Measurements from ENCODE around the gene FBXO39. TPM values are rescaled to one million over a fixed set of nuclear protein-coding genes. Genes with fewer than 3 reads are reported as not detected.
A peak's percentile ranks its signal among the peaks of the same experiment; 100 is the strongest.

Gene FBXO39
- polyA plus RNA-seq, 2 of the 4 experiments (the other 2 are of a cell fraction): not detected

GRCh38 chr17:6780001-6780400, 4.0 kb downstream of the FBXO39 start:
- ChIA-PET CTCF (interaction anchor here (0.7 to 1.6 kb wide), 3 partner anchors 11 to 358 kb away, joined by 3 to 6 read pairs (median 4); no protein-coding TSS in a partner anchor), POLR2A (no interaction called here)
- no peak for DNase-seq (ENCODE audit: low read depth in 1 of 2, low spot score in 1 of 2)
- whole genome bisulfite sequencing (ENCODE audit: missing lambda C conversion rate): 18% methylated on average over 8 of the region's 8 CpGs
- FAIRE-seq: no peak
- TF ChIP-seq, protein P1, sequence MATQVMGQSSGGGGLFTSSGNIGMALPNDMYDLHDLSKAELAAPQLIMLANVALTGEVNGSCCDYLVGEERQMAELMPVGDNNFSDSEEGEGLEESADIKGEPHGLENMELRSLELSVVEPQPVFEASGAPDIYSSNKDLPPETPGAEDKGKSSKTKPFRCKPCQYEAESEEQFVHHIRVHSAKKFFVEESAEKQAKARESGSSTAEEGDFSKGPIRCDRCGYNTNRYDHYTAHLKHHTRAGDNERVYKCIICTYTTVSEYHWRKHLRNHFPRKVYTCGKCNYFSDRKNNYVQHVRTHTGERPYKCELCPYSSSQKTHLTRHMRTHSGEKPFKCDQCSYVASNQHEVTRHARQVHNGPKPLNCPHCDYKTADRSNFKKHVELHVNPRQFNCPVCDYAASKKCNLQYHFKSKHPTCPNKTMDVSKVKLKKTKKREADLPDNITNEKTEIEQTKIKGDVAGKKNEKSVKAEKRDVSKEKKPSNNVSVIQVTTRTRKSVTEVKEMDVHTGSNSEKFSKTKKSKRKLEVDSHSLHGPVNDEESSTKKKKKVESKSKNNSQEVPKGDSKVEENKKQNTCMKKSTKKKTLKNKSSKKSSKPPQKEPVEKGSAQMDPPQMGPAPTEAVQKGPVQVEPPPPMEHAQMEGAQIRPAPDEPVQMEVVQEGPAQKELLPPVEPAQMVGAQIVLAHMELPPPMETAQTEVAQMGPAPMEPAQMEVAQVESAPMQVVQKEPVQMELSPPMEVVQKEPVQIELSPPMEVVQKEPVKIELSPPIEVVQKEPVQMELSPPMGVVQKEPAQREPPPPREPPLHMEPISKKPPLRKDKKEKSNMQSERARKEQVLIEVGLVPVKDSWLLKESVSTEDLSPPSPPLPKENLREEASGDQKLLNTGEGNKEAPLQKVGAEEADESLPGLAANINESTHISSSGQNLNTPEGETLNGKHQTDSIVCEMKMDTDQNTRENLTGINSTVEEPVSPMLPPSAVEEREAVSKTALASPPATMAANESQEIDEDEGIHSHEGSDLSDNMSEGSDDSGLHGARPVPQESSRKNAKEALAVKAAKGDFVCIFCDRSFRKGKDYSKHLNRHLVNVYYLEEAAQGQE (IDR thresholded peaks at IDR 0.05): no peak
- TF ChIP-seq CEBPB (IDR thresholded peaks at IDR 0.05) (no peak), GATA3 (IDR thresholded peaks at IDR 0.05; ENCODE audit: borderline replicate concordance) (no peak), PHF8 (IDR thresholded peaks at IDR 0.05; ENCODE audit: borderline replicate concordance, low read depth) (no peak), CHD2 (IDR thresholded peaks at IDR 0.05; ENCODE audit: low read length, partially characterized antibody) (no peak)
- ATAC-seq: no peak
- Histone ChIP-seq H3K4me3 (no peak overlapping the region), H3K9me3 (peaks cover 7% of the 10 kb centered on the region), H3K27ac (no peak overlapping the region), H3K4me2 (no peak overlapping the region), H3K4me1 (no peaks in the 10 kb centered on the region)

DNA sequence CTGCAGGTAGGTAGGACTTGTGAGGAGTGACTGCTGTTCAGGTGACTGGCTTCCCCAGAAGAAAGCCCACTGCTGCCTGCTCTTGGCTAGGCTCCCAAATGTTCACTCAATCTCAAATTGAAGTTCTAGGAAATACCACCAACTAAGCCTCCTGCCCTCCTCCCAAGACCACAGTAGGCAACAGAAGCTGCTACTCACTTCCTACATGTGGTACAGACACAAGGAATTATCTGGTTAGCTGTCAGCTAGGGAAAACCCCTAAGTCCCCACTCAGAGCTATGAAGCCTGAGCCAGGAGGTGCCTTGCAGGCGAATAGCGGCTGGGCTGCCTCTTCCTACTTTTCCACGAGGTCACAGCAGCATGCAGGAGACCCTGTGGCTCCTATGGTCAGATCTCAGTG, 4.9 kb downstream of the FBXO39 start:
- TF ChIP-seq TFCP2L1 (CRISPR knock-in tag; IDR thresholded peaks at IDR 0.05) (no peak), KDM5A (IDR thresholded peaks at IDR 0.05) (no peak)
- TF ChIP-seq, protein P1 (IDR thresholded peaks at IDR 0.05): no peak
- TF ChIP-seq, protein P2, sequence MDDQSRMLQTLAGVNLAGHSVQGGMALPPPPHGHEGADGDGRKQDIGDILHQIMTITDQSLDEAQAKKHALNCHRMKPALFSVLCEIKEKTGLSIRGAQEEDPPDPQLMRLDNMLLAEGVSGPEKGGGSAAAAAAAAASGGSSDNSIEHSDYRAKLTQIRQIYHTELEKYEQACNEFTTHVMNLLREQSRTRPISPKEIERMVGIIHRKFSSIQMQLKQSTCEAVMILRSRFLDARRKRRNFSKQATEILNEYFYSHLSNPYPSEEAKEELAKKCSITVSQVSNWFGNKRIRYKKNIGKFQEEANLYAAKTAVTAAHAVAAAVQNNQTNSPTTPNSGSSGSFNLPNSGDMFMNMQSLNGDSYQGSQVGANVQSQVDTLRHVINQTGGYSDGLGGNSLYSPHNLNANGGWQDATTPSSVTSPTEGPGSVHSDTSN (IDR thresholded peaks at IDR 0.05): no peak
- ChIA-PET POLR2A (no interaction called here), CTCF (interaction anchor here (1.6 kb wide), 1 partner anchor 10 kb away, joined by 6 read pairs; no protein-coding TSS in a partner anchor)
- Histone ChIP-seq H3K4me3 (no peak overlapping the region), H3K9me3 (peaks cover 7% of the 10 kb centered on the region), H3K4me1 (no peaks in the 10 kb centered on the region), H3K27ac (no peak overlapping the region), H3K4me2 (no peak overlapping the region)
- no peak for ATAC-seq
- no peak for DNase-seq (ENCODE audit: low read depth in 1 of 2, low spot score in 1 of 2)
- WGBS (ENCODE audit: missing lambda C conversion rate): 10% methylated on average over 3 of the region's 3 CpGs
- no peak for FAIRE-seq

DNA sequence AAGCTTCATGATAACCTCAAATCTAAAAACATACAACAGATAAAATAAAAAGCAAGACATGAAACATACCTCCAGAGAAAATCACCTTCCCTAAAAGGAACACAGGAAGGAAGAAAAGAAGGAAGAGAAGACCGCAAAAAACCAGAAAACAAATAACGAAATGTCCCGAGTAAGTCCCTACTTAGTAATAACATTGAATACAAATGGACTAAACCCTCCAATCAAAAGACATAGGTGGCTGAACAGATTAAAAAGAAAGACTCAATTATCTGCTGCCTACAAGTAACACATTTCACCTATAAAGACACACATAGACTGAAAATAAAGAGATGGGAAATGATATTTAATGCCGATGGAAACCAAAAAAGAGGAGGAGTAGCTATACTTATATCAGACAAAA, 6.2 kb downstream of the FBXO39 start:
- TF ChIP-seq ZFP36 (IDR thresholded peaks at IDR 0.05; ENCODE audit: borderline replicate concordance, partially characterized antibody) (peak; percentile 11), GATA3 (IDR thresholded peaks at IDR 0.05; ENCODE audit: borderline replicate concordance) (no peak), POLR2AphosphoS2 (conservative IDR thresholded peaks at IDR 0.05; ENCODE audit: low read length) (no peak), CBX8 (IDR thresholded peaks at IDR 0.05) (peak; percentile 54; the same call in 1 of the 2 replicates), ZC3H11A (IDR thresholded peaks at IDR 0.05) (no peak), HOXB13 (CRISPR knock-in tag; IDR thresholded peaks at IDR 0.05; ENCODE audit: low read depth) (no peak), SREBF2 (IDR thresholded peaks at IDR 0.05) (no peak), TFCP2L1 (CRISPR knock-in tag; IDR thresholded peaks at IDR 0.05) (no peak), PHF8 (IDR thresholded peaks at IDR 0.05; ENCODE audit: borderline replicate concordance, low read depth) (no peak), HES2 (IDR thresholded peaks at IDR 0.05) (no peak), HEYL (CRISPR knock-in tag; IDR thresholded peaks at IDR 0.05) (no peak), CHD4 (IDR thresholded peaks at IDR 0.05; ENCODE audit: borderline replicate concordance) (no peak)
- TF ChIP-seq, protein P2 (IDR thresholded peaks at IDR 0.05): no peak
- TF ChIP-seq, protein P3, sequence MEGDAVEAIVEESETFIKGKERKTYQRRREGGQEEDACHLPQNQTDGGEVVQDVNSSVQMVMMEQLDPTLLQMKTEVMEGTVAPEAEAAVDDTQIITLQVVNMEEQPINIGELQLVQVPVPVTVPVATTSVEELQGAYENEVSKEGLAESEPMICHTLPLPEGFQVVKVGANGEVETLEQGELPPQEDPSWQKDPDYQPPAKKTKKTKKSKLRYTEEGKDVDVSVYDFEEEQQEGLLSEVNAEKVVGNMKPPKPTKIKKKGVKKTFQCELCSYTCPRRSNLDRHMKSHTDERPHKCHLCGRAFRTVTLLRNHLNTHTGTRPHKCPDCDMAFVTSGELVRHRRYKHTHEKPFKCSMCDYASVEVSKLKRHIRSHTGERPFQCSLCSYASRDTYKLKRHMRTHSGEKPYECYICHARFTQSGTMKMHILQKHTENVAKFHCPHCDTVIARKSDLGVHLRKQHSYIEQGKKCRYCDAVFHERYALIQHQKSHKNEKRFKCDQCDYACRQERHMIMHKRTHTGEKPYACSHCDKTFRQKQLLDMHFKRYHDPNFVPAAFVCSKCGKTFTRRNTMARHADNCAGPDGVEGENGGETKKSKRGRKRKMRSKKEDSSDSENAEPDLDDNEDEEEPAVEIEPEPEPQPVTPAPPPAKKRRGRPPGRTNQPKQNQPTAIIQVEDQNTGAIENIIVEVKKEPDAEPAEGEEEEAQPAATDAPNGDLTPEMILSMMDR (IDR thresholded peaks at IDR 0.05): no peak
- TF ChIP-seq, protein P4, sequence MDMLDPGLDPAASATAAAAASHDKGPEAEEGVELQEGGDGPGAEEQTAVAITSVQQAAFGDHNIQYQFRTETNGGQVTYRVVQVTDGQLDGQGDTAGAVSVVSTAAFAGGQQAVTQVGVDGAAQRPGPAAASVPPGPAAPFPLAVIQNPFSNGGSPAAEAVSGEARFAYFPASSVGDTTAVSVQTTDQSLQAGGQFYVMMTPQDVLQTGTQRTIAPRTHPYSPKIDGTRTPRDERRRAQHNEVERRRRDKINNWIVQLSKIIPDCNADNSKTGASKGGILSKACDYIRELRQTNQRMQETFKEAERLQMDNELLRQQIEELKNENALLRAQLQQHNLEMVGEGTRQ (IDR thresholded peaks at IDR 0.05): no peak
- FAIRE-seq (no peak), DNase-seq (ENCODE audit: low read depth in 1 of 2, low spot score in 1 of 2) (no peak), ATAC-seq (no peak)
- Histone ChIP-seq H3K4me1 (no peaks in the 10 kb centered on the region), H3K4me2 (no peak overlapping the region), H3K4me3 (no peak overlapping the region), H3K27ac (no peak overlapping the region), H3K9me3 (peaks cover 7% of the 10 kb centered on the region; the same call in 2 of the 3 replicates)
- ChIA-PET POLR2A (no interaction called here), CTCF (interaction anchor here (1.4 kb wide), 1 partner anchor 222 kb away, joined by 4 read pairs; no protein-coding TSS in a partner anchor)
- 25% methylated on average over 4 of the region's 4 CpGs for WGBS (ENCODE audit: missing lambda C conversion rate)

Data from A549 (cell line).